Measurements from ENCODE around the gene UBE2S. TPM values are rescaled to one million over a fixed set of nuclear protein-coding genes. Genes with fewer than 3 reads are reported as not detected.

Gene UBE2S
- total RNA-seq, 1 donor from 2014 or later = 34.6 TPM

GRCh38 chr19:55391191-55391670, 16.4 kb downstream of the UBE2S start:
- intact Hi-C loops (cut with micrococcal nuclease) = no loop called here
- DNase-seq (no peak), ATAC-seq (ENCODE audit: low read depth) (no peak)
- CTCF ChIA-PET = no interaction called here
- Mint-ChIP-seq H3K4me1 (peaks cover 43% of the 10 kb centered on the region), H3K36me3 (ENCODE audit: low read depth) (peaks cover 66% of the 10 kb centered on the region), H3K27me3 (no peaks in the 10 kb centered on the region), H3K4me3 (no peak overlapping the region), H3K9me3 (no peaks in the 10 kb centered on the region), H3K27ac (no peak overlapping the region)
- POLR2A ChIA-PET = interaction anchor here (0.6 to 11.3 kb wide), 2 partner anchors 11 to 56 kb away, joined by 3 to 215 read pairs; partner anchors contain the start of gene UBE2S
- TF ChIP-seq CTCF (IDR thresholded peaks at IDR 0.05) = no peak

GRCh38 chr19:55390461-55390880, 17.1 kb downstream of the UBE2S start:
- ChIA-PET CTCF (no interaction called here), POLR2A (interaction anchor here (0.6 to 11.3 kb wide), 2 partner anchors 12 to 55 kb away, joined by 3 to 215 read pairs; partner anchors contain the start of gene UBE2S)
- peaks cover 48% of the 10 kb centered on the region for H3K4me1 Mint-ChIP-seq
- H3K4me3 Mint-ChIP-seq = no peak overlapping the region
- H3K27ac Mint-ChIP-seq = peak overlapping the region; percentile 32
- ATAC-seq (ENCODE audit: low read depth) (no peak), DNase-seq (no peak)
- peaks cover 73% of the 10 kb centered on the region for H3K36me3 Mint-ChIP-seq (ENCODE audit: low read depth)
- no peaks in the 10 kb centered on the region for H3K9me3 Mint-ChIP-seq
- intact Hi-C loops (cut with micrococcal nuclease) = no loop called here
- no peak for TF ChIP-seq CTCF (IDR thresholded peaks at IDR 0.05)
- no peaks in the 10 kb centered on the region for H3K27me3 Mint-ChIP-seq

GRCh38 chr19:55389386-55390317, 17.9 kb downstream of the UBE2S start:
- DNase-seq = no peak
- H3K27me3 Mint-ChIP-seq = no peaks in the 10 kb centered on the region
- peaks cover 56% of the 10 kb centered on the region for H3K4me1 Mint-ChIP-seq
- peak overlapping the region; percentile 2 for H3K4me3 Mint-ChIP-seq
- POLR2A ChIA-PET = interaction anchor here (0.6 to 11.3 kb wide), 3 partner anchors 13 to 146 kb away, joined by 3 to 215 read pairs (median 4); partner anchors contain the start of gene UBE2S
- no peak for TF ChIP-seq CTCF (IDR thresholded peaks at IDR 0.05)
- H3K9me3 Mint-ChIP-seq = no peaks in the 10 kb centered on the region
- no peak for ATAC-seq (ENCODE audit: low read depth)
- CTCF ChIA-PET = interaction anchor here (0.6 kb wide), 1 partner anchor 36 kb away, joined by 3 read pairs; no protein-coding TSS in a partner anchor
- peak overlapping the region; percentile 63 for H3K27ac Mint-ChIP-seq
- intact Hi-C loops (cut with micrococcal nuclease) = no loop called here
- H3K36me3 Mint-ChIP-seq (ENCODE audit: low read depth) = peaks cover 73% of the 10 kb centered on the region

GRCh38 chr19:55387736-55388497, 19.7 kb downstream of the UBE2S start:
- Mint-ChIP-seq H3K9me3 (no peaks in the 10 kb centered on the region), H3K36me3 (ENCODE audit: low read depth) (peaks cover 69% of the 10 kb centered on the region), H3K4me1 (peaks cover 66% of the 10 kb centered on the region), H3K27me3 (no peaks in the 10 kb centered on the region), H3K4me3 (peak overlapping the region; percentile 100), H3K27ac (peak overlapping the region; percentile 30)
- ATAC-seq (ENCODE audit: low read depth) = no peak
- CTCF ChIA-PET = interaction anchor here (1.1 kb wide), 1 partner anchor 116 kb away, joined by 3 read pairs; no protein-coding TSS in a partner anchor
- DNase-seq = no peak
- POLR2A ChIA-PET = interaction anchor here (1.2 to 11.3 kb wide), 4 partner anchors 15 to 129 kb away, joined by 4 to 215 read pairs (median 8); partner anchors contain the start of genes HSPBP1, PPP6R1, UBE2S and ZNF628
- intact Hi-C loops (cut with micrococcal nuclease) = no loop called here
- no peak for TF ChIP-seq CTCF (IDR thresholded peaks at IDR 0.05)

Data from activated B cell treated with CpG ODN at 0.5 μM for 24 hours (primary cell).